Upper lobe of left lung (tissue), 4 donors: ENCODE data around the gene HSPB6.

Experiments used
- POLR2A ChIP-seq, 4 donors: fragments of 450-650 bp; IDR thresholded peaks; one replicate each; pipeline ENCODE4 v1.5.1; 2016 to 2017; ENCODE audit warnings: antibody characterized with exemption in 4 of 4, mild to moderate bottlenecking in 2 of 4
- TF ChIP-seq, protein P1 (sequence below), 6 experiments: fragments of 450-650 bp in 4 of 6; fragments of 200-600 bp in 2 of 6; sonication (generic) in 2 of 6; IDR thresholded peaks; one replicate each; pipeline ENCODE4 v1.5.1; 2016 to 2019; ENCODE audit warnings: antibody characterized with exemption in 6 of 6

DNA sequence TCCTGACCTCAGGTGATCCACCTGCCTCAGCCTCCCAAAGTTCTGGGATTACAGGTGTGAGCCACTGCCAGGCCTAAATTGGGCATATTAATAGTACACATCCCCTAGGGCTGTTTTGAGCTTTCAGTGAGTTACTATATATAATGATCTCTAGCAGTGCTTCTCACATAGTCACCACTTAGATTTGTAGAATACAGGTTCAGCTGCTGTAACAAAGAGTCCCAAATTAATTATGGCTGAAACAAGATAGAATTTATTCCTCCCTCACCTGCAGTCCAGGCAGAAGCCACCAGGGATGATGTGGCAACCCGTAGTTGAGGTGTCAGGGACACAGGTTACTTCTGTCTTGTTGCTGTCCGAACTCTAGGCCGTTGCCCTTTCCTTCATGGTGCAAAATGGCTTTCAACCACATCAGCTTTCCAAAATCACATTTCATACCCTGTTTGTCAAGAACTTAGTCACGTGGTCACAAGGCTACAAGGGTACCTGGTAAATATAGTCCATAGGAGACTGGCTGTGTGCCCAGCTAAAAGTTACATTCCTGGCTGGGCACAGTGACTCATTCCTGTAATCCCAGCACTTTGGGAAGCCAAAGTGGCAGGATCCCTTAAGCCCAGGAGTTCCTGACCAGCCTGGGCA is 4.0 kb upstream of the HSPB6 start:
- TF ChIP-seq, protein P1, sequence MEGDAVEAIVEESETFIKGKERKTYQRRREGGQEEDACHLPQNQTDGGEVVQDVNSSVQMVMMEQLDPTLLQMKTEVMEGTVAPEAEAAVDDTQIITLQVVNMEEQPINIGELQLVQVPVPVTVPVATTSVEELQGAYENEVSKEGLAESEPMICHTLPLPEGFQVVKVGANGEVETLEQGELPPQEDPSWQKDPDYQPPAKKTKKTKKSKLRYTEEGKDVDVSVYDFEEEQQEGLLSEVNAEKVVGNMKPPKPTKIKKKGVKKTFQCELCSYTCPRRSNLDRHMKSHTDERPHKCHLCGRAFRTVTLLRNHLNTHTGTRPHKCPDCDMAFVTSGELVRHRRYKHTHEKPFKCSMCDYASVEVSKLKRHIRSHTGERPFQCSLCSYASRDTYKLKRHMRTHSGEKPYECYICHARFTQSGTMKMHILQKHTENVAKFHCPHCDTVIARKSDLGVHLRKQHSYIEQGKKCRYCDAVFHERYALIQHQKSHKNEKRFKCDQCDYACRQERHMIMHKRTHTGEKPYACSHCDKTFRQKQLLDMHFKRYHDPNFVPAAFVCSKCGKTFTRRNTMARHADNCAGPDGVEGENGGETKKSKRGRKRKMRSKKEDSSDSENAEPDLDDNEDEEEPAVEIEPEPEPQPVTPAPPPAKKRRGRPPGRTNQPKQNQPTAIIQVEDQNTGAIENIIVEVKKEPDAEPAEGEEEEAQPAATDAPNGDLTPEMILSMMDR (IDR thresholded peaks at IDR 0.05): no peak
- TF ChIP-seq POLR2A (IDR thresholded peaks at IDR 0.05): no peak
